HepG2 (cell line): ENCODE data around the gene HBS1L. TPM values are rescaled to one million over a fixed set of nuclear protein-coding genes. Genes with fewer than 3 reads are reported as not detected.

Experiments used
- CENPX ChIP-seq: sonication (generic); formaldehyde crosslinking; IDR thresholded peaks from 2 replicates; pipeline ENCODE4 v1.9.0; 2021; ENCODE audit warnings: mild to moderate bottlenecking, missing genetic modification reagents, moderate library complexity
- CREB1 ChIP-seq, 2 experiments: fragments of 450-650 bp in 1 of 2; IDR thresholded peaks; 2 replicates each; pipeline ENCODE4 v1.6.1; 2016 to 2017; ENCODE audit warnings: control low read depth in 1 of 2, mild to moderate bottlenecking in 1 of 2, missing compliant biosample characterization in 1 of 2, missing genetic modification characterization in 1 of 2
- HMG20A ChIP-seq: IDR thresholded peaks from 2 replicates; pipeline ENCODE4 v1.6.1; 2016; ENCODE audit warnings: borderline replicate concordance
- HNF4A ChIP-seq: sonication (generic); formaldehyde crosslinking; IDR thresholded peaks from 2 replicates; pipeline ENCODE4 v1.4.0; 2020; ENCODE audit warnings: missing genetic modification reagents
- MIXL1 ChIP-seq: IDR thresholded peaks from 2 replicates; pipeline ENCODE4 v1.6.1; 2016
- PPARG ChIP-seq: conservative IDR thresholded peaks from 2 replicates; pipeline ENCODE4 v1.6.1; 2016; ENCODE audit warnings: missing biosample characterization, missing genetic modification reagents
- SOX5 ChIP-seq: IDR thresholded peaks from 2 replicates; pipeline ENCODE4 v1.6.1; 2016; ENCODE audit warnings: borderline replicate concordance
- TEAD3 ChIP-seq: optimal IDR thresholded peaks from 2 replicates; pipeline ENCODE3; 2016; ENCODE audit warnings: borderline replicate concordance
- YEATS2 ChIP-seq: sonication (generic); formaldehyde crosslinking; IDR thresholded peaks from 2 replicates; pipeline ENCODE4 v1.4.0; 2020; ENCODE audit warnings: missing genetic modification reagents, borderline replicate concordance
- ZNF232 ChIP-seq: sonication (generic); formaldehyde crosslinking; IDR thresholded peaks from 2 replicates; pipeline ENCODE4 v1.4.0; 2020; ENCODE audit warnings: missing genetic modification reagents, borderline replicate concordance
- ZNF317 ChIP-seq: sonication (generic); formaldehyde crosslinking; IDR thresholded peaks from 2 replicates; pipeline ENCODE4 v1.5.0; 2020; ENCODE audit warnings: mild to moderate bottlenecking, missing genetic modification reagents
- ZNF75D ChIP-seq: sonication (generic); formaldehyde crosslinking; IDR thresholded peaks from 2 replicates; pipeline ENCODE4 v1.8.1; 2023; ENCODE audit warnings: missing genetic modification reagents, mild to moderate bottlenecking, borderline replicate concordance
- polyA plus RNA-seq, 8 experiments: library from polyadenylated mRNA; depleted of rRNA in 3 of 8; stranded (reverse) in 7 of 8; unstranded in 1 of 8; fragments of >200 nt; fragmentation: Illumina TruSeq in 4 of 8; extraction: Trizol in 4 of 8; gene quantifications; 2 replicates each; pipeline versions ENCODE4 v1.2.1 to v1.2.3, GENCODE V29; 2011 to 2016; ENCODE audit warnings: low read depth in 4 of 8, missing spikeins in 1 of 8, mixed read lengths in 1 of 8; ENCODE audit not compliant: insufficient read depth in 1 of 8
- total RNA-seq, 5 experiments: library from RNA; depleted of rRNA; stranded (reverse); fragments of >200 nt; fragmentation: Illumina TruSeq; extraction: Trizol; gene quantifications; 2 replicates each; pipeline ENCODE4 v1.2.3, GENCODE V29; 2016; ENCODE audit warnings: low read depth in 1 of 5
- TF ChIP-seq, protein P1 (sequence below): IDR thresholded peaks from 2 replicates; pipeline ENCODE4 v1.6.1; 2012; ENCODE audit warnings: low read depth, low read length, improper control_type of control experiment
- TF ChIP-seq, protein P2 (sequence below): fragments of 450-650 bp; IDR thresholded peaks from 2 replicates; pipeline ENCODE4 v1.6.1; 2016

HBS1L gene
- total and polyA plus RNA-seq, 2 of the 13 experiments (the other 11 are each of a cell fraction or from before 2014, with no cell fraction given), result 44.1 to 138 TPM

GRCh38 chr6:135008072-135008940 lies 46.3 kb downstream of the HBS1L start (continued):
- peak; percentile 21; the same call in 1 of the 2 replicates for TF ChIP-seq HMG20A (CRISPR knock-in tag)
- TF ChIP-seq, protein P1, sequence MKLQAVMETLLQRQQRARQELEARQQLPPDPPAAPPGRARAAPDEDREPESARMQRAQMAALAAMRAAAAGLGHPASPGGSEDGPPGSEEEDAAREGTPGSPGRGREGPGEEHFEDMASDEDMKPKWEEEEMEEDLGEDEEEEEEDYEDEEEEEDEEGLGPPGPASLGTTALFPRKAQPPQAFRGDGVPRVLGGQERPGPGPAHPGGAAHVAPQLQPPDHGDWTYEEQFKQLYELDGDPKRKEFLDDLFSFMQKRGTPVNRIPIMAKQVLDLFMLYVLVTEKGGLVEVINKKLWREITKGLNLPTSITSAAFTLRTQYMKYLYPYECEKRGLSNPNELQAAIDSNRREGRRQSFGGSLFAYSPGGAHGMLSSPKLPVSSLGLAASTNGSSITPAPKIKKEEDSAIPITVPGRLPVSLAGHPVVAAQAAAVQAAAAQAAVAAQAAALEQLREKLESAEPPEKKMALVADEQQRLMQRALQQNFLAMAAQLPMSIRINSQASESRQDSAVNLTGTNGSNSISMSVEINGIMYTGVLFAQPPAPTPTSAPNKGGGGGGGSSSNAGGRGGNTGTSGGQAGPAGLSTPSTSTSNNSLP, result peak; percentile 76
- TF ChIP-seq, protein P2, sequence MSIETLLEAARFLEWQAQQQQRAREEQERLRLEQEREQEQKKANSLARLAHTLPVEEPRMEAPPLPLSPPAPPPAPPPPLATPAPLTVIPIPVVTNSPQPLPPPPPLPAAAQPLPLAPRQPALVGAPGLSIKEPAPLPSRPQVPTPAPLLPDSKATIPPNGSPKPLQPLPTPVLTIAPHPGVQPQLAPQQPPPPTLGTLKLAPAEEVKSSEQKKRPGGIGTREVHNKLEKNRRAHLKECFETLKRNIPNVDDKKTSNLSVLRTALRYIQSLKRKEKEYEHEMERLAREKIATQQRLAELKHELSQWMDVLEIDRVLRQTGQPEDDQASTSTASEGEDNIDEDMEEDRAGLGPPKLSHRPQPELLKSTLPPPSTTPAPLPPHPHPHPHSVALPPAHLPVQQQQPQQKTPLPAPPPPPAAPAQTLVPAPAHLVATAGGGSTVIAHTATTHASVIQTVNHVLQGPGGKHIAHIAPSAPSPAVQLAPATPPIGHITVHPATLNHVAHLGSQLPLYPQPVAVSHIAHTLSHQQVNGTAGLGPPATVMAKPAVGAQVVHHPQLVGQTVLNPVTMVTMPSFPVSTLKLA, result no peak
- TF ChIP-seq TEAD3 (CRISPR knock-in tag), result peak; percentile 15
- TF ChIP-seq HNF4A (CRISPR knock-in tag), result 0 out of 2 replicates have a peak, but pooled peaks have one; percentile 27
- TF ChIP-seq ZNF75D (CRISPR knock-in tag), result no peak
- peak; percentile 33; the same call in 1 of the 2 replicates for TF ChIP-seq YEATS2
- peak; percentile 88 for TF ChIP-seq SOX5
- no peak for TF ChIP-seq CREB1 (IDR thresholded peaks at IDR 0.05)
- peak; percentile 49; the same call in 1 of the 2 replicates for TF ChIP-seq CREB1 (CRISPR knock-in tag; IDR thresholded peaks at IDR 0.05)
- no peak for TF ChIP-seq ZNF317
- TF ChIP-seq CENPX, result no peak
- 0 out of 2 replicates have a peak, but pooled peaks have one; percentile 31 for TF ChIP-seq PPARG (CRISPR knock-in tag)
- TF ChIP-seq MIXL1 (CRISPR knock-in tag), result peak; percentile 57
- no peak for TF ChIP-seq ZNF232 (CRISPR knock-in tag)
